HG03342 (cell line): Measurements from ENCODE around the gene JAKMIP1.
"Not testable (repeated sequence)": the region's sequence is repeated elsewhere in the genome, so short reads cannot be mapped to it uniquely, and the experiment has no call there.

Source experiments
- ATAC-seq: cut with Tn5 transposase; IDR thresholded peaks from one replicate; pipeline ENCODE4 v1.9.1; 2021; ENCODE audit warnings: mild to moderate bottlenecking, moderate library complexity; ENCODE audit not compliant: unreplicated experiment

JAKMIP1 gene

DNA sequence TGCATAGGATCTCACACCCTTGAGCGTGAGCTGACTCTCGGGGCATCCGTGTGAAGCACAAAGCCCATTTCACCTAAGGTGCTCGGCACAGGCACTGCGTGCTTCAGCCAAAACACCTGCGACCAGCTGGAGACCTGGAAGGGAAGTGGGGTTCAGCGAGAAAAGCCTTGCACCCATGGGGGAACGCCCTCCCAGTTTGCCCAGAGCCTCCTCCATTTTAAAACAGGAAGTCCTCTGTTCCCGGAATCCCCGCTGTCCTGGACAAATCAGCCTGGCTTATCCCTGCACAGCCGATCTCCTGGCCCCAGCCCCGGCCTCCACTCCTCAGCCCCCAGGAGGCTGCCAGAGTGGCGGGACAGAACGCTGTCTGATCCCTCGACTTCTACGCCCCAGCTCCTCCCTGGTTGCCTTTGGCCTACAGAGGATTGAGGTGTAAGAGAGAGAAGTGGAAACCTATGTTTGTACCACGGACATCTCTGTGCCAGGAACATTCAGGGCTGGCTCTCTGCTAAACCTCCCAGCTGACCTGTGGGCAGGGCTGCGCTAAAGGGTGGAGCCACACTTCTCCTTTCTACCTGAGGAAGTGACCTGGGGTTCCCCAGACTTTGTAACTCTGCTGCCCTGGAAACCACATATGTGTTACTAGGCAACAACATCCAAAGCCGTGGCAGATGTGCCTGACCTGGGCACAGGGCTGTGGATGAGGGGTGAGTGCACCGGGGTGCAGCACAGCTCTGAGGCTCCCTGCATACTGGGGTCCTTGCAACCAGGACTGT is 178.3 kb downstream of the JAKMIP1 start:
- ATAC-seq = no peak

DNA sequence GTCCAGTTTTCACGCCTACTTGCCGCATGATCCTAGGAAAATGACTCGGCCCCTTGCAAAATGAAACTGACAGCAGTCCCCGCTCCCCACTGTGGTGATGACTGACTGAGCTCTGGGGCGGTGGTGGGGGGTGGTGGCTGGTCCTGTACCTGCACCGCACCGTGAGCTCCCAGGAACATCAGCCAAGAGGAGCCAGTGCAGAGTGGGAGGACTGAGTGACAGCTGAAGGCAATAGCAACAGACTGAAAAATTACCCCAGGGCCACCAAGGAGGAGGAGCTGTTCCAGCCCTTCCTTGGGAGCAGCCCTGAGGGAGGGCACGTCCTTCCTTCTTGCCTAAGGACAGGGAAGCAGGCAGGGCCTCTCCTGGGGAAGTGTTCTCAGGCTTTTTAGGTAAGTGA is 179.7 kb downstream of the JAKMIP1 start:
- no peak for ATAC-seq

DNA sequence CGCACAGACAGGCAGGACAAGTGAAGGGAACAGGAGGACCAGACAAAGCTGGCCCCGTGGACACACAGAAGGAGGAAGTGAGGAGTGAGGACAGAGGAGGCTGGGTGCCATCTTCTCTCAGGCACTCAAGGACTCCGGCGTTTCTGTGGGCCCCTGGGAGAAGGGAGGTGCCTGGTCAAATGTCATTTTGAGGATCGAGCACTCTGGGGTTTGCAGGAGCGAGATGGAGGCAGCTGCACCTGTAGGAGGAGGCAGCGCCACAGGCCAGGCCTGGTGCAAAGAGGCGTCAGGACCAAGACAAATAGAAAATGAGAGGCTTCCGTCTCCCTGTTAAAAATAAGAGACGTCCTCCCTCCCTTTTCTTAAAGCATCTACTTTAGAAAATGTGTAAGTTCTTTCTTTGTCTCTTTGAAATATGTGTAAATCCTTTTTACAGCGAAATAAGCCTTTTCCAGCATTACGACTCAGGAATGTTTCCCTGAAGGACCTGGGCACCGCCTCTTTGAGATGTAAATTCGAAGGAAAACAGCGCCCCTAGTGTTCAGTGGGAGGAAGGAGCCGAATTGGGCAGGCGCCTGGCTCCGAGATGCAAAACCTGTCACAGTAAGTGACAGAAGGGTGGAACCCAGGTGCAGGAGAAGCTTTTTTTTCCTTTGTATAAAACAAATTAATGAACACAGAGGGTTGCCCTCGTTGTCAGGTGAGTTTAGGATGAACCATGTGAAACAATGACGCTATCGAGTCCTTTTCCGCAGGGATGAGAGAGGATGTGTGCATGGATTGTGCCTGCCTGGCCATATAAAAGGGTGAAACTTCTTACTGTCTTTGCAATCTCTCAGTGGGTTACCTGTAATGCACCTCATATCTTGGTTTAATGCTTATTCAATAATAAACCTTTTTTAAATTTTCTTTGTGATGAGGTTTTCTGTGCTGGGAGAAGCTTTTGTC is 180.8 kb downstream of the JAKMIP1 start:
- ATAC-seq = no peak

DNA sequence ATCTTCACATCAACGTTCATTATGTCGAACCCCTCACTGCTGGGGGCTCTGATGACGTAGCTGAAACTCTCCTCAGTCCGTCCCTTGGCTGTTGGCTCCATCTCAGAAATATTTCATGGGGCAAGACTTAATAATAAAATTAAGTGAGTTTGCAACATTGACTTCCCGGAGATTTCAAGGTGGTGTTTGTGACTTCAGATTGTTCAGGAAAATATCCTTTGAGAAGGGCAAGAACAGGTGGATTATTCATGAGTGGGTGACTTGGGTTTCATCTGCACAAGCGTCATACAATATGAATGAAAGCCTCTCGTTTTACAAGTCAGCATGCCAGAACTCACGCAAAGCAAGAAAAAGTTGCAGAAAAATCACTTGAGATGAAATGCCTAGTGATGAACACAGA is 182.0 kb downstream of the JAKMIP1 start, which contains the start of gene C4orf50:
C4orf50 (minus strand) TSS at position 101 of the 400 bp plus-strand sequence.
- no peak for ATAC-seq

DNA sequence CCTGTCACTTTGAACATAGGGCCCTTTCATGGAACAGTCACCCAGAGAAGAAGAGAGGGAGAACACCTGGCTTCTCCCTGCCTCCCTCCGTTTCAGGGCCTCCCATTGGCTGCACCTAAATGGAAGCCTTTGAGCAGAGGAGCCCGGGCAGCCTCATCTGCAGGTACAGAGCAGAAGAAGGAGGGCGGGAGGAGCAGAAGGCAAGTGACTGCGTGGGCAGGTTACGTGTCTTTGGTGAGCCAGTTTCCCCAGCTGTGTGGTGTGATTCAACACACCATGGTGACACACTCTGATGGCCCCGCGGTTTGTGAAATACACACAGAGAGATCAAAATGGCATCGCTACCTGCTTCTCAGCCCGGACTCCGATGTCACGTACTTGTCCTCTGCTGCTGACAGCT is 182.5 kb downstream of the JAKMIP1 start:
- ATAC-seq = no peak

DNA sequence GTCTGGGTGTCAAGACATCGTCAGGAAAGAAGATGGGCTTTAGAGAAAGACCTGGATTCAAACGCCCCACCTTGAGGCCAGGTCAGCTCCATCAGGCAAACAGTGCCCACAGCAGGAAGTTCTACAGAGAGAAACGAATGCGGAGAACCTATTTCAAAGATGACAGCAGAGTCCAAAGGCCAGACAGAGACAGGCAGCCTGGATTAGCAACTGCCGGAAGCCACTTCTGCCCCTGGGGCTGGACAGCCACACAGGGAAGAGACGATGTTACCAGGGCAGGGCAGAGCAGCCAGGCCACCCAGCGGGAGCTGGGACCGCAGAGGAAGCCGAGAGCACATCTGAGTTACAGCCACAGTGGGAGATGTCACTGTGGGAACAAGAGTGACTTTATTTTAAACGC is 183.3 kb downstream of the JAKMIP1 start:
- ATAC-seq = no peak

DNA sequence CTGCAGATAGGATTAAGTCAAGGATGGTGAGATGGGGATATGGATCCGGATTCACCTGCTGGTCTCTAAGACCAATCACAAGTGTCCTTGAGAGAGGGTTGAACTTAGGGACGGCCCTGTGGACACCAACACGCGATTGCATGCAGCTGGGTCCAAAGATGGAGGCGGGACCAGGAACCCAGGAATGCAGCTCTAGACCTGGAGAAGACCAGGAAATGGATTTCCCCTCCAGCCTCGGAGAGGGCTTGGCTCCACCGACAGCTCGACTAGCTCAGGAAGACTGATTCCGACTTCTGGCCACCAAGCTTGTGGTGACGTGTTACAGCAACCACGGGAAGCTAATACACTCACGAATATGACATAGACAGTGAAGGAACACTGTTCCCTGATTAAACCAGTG is 186.8 kb downstream of the JAKMIP1 start:
- ATAC-seq = no peak

DNA sequence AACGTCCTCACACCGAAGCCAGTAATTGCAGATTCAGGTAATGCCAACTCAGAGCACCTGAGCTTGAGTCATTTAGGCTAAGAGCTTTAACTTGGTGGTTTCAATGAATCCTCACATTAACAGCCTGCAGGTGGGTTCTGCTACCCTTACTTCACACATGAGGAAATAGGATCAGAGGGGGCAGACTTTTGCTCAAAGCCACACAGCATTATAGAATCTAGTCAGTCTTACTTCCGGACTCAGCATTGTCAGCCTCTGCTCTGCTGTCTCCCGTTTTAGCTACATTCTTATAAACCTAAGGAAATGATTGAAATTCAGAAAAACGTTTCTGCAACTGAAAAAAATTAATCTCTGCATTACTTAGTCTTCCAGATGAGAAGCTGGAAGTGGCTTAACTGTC is 188.1 kb downstream of the JAKMIP1 start:
- ATAC-seq = no peak

DNA sequence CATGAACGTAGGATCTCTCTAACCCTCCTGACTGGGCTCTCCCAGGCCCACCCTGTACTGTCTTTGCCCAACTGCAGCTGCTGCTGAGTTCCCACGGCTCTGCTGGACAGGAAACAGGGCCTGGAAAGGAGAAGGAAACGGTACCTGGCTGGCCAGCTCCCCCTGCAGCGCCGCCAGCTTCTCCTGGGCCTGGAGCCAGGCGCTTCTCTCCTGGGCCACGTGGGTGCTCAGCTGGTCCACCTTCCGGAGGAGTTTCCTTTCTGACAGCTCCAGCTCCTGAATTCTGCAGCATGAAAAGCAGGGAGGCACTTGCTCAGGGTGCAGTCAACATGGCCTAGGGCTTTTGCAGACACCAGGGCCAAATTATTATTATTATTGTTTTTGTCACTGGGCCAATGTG is 188.7 kb downstream of the JAKMIP1 start:
- no peak for ATAC-seq

DNA sequence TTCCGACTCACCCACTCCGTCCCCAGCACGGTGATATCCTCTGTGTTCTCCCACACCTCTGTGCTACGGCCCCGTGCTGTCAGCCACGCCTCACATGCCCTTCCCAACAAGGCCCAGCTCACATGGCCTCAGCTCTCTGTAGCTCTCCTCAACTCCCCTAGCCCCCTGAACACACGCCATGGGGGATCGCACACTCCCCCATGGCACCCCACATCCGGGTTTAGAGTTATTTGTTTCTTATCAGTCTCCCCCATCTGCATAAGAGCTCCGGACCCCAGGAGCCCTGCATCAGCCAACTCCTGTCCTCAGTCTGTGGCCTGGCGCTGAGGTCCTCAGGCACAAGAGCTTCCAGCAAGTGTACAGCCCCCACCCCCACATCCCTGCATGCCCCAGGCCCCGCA is 189.1 kb downstream of the JAKMIP1 start:
- ATAC-seq = no peak

DNA sequence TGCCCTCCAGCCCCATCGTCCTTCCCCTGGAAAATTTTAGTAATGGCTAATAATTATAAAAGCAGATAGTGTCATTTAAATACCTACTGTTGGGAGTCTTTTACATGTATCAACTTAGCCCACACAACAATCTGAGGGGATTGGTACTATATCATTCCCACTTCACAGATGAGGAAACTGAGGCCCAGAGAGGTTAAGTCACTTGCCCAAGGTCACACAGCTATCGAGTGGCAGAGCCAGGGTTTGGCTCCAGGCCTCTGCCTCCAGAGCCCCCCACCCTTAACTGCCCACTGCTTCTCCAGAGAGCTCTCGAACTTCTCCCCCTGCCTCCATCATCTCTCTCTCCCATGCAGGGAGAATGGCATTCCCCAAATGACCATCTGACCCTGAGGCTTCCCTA is 189.6 kb downstream of the JAKMIP1 start:
- ATAC-seq = no peak

DNA sequence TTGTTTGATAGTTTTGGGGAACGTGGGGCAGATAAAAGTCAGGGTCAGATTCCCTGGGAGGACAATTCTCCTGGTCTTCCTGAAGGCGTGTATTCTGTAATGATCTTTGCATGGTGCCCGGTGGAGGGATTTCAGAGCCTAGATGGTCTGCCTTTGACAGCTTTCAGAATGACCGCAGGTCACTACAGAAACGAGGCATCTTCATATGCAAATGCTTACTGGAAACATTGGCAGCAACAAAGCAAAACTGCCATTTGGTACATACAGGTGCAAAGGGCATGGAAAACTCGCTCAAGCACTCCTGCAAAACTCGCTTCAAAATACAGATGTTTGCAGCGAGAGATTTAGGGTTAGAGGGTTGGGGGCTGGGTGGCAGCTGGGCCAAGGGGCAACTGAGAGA is 190.9 kb downstream of the JAKMIP1 start:
- no peak for ATAC-seq

DNA sequence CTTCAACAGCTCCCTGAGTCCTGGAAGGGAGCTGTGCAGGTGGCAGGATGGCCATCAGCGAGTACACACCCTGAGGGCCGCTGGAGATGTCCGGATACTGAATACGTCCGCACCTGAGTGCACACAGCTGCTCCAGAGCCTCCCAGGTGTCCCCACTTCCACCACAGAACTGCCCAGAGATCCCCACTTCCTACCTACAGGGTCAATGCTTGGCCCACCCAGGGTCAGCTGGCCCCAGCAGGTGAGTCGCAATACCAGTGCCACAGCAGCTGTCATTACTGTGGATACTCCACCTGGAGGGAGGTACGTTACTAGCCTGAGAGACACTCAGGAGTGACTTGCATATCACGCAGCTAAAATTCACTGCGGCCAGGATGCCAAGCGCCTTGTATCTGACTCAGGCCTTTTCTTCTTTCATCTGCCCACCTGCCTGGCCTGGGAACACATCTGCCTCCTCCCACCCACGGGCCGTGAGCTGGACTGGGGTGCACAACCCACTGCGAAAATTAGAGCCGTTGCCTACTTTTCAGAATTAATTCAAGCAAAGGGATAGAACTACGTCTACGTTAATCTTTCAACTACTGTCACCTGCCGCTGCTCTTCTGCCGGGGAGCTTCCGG is 191.5 kb downstream of the JAKMIP1 start:
- ATAC-seq = no peak

DNA sequence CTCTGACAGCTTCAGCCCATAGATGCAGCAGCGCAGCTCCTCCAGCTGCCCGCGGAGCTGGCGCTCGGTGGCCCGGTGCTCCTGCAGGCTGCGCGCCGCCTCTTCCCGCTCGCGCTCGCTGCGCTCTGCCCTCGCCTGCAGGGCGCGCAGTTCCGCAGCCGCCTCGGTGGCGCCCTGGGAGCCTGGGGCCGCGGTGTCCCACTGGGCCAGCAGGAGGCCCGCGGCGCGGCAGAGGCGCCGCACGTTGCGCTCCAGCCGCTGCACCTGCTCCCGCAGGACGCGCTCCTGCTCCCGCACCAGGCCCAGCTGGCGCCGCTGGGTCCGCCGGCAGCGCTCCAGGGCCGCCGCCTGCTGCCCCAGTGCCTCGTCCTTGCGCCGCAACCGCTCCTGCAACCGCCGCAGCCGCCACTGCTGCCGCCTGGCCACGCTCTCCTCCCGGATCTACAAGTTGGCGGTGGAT is 192.2 kb downstream of the JAKMIP1 start:
- ATAC-seq = no peak

DNA sequence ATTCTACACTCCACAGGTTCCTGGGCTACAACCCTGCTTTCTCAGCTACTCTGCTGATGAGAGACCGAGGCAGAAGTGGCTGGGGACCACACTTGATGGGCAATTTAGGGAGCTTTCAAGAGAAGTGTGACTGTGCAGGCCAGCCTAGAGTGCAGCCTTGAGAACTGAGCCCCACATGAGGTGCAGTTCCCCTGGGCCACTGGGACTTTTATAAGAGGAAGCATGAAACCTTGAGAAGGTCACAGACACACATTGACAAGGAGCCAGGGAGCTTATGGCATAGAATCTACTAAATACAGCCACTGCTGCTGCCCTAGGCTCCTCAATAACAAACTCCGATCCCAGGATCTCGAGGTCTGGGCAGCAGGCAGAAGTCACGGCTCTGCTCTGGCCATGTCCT is 195.2 kb downstream of the JAKMIP1 start:
- ATAC-seq = no peak

DNA sequence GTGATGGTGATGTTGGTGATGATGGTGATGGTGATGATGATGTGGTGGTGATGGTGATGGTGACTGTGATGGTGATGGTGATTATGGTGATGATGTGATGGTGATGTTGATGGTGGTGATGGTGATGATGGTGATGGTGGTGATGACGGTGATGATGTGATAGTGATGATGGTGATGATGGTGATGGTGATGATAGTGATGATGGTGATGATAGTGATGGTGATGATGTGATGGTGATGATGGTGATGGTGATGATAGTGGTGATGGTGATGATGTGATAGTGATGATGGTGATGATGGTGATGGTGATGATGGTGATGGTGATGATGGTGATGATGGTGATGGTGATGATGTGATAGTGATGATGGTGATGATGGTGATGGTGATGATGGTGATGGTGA is 196.9 kb downstream of the JAKMIP1 start:
- not testable (repeated sequence) for ATAC-seq

DNA sequence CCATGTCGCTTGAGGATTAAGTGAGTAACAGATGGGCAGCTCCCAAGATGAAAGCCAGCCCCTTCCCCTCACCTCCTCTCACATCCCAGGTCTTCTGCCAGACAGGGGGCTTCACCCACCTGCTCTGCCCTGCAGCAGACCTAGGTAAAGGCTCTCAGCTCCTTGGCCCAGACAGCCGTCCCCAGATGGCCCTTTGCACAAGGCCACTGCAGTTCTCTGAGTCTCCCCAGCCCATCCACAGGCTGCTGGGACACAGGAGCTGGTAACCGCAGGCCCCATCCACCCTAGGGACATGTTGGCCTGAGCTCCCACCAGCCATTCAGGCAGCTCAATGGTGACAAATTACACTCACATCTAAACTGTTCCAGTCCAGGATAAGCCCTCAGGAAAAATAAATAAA is 197.4 kb downstream of the JAKMIP1 start:
- no peak for ATAC-seq

DNA sequence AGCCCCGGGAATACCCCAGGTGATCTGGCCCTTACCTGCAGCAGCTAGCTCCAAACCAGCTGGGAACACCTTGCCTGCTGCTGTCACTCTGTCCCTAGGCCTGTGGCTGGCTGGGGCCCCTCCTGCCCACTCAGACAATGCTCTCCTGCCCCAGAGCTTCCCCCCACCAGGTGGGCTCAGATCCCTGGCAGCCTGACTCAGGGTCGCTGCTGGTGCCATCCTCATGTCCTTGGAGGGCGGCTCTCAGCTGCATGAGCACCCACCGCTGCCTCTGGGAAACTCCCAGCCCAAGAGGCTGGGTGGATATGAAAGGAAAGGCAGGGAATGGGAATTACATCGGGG is 197.9 kb downstream of the JAKMIP1 start:
- ATAC-seq = no peak

DNA sequence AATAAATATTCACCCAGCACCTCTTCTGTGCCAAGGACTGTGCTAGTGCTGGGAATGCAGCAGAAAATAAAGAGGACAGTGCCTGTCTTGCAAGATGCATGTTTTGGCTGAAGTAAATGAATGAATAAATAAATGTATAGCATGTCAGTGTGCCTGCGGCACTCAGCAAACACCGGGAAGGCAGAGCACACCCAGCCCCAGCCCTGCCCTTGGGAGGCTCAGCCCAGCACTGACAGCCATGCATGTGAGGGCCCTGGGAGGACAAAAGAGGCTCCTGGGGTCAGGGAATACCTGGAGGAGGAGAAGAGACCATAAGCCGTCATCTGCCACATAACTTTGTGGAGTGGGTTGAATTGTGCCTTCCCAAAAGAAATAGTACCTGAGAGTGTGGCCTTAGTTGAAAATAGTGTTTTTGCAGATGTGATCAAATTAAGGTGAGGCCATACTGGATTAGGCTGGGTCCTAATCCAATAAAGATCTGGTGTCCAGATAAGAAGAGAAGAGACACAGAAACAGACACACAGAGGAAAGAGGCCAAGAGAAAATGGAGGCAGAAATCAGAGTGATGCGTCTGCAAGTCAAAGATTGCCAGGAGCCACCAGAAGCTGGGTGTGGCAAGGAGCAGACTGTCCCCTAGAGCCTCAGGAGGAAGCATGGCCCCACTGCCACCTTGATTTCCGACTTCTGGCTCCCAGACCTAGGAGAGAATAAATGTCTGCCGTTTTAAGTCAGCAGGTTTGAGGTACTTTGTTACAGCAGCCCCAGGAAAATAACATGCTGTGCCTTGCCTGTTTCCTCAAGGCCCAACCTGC is 198.5 kb downstream of the JAKMIP1 start:
- ATAC-seq = no peak

DNA sequence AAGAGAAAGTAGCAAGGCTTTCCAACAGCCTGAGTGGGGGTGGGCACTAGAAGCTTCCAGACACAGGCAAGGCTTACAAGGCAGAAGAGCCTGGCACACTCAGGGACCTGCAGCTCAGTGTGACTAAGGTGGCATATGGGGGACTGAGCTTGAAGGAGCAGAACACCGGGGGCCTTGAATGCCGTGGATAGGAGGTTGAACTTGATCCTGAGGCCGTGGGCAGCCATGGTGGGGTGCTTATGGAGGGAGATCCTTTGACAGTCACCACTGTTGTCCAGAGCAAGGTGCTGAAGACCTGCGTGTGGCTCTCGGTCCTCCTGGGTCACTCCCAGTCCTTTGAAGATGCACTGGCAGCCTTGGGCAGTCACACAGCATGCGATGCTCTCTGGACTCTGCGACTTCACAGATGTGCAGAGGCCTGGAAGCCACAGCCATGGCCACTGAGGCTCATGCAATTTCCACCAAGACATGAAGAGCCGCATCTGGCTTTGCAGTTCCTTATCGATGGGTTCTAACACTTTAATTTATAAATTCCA is 200.5 kb downstream of the JAKMIP1 start:
- no peak for ATAC-seq
